Measurements from ENCODE around the gene UROC1.

GRCh38 chr3:126452213-126452612 is 65.4 kb downstream of the UROC1 start:
- TF ChIP-seq, protein P1, sequence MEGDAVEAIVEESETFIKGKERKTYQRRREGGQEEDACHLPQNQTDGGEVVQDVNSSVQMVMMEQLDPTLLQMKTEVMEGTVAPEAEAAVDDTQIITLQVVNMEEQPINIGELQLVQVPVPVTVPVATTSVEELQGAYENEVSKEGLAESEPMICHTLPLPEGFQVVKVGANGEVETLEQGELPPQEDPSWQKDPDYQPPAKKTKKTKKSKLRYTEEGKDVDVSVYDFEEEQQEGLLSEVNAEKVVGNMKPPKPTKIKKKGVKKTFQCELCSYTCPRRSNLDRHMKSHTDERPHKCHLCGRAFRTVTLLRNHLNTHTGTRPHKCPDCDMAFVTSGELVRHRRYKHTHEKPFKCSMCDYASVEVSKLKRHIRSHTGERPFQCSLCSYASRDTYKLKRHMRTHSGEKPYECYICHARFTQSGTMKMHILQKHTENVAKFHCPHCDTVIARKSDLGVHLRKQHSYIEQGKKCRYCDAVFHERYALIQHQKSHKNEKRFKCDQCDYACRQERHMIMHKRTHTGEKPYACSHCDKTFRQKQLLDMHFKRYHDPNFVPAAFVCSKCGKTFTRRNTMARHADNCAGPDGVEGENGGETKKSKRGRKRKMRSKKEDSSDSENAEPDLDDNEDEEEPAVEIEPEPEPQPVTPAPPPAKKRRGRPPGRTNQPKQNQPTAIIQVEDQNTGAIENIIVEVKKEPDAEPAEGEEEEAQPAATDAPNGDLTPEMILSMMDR (conservative IDR thresholded peaks at IDR 0.05; ENCODE audit: low read length) = no peak
- no peak for TF ChIP-seq EZH2phosphoT487 (IDR thresholded peaks at IDR 0.05; ENCODE audit: borderline replicate concordance)

Measured in Loucy (cell line).